NK-92 treated with Interleukin-12 subunit alpha and Interleukin-12 subunit beta, amount 100 ng/mL, for 24 hours (cell line): ENCODE measurements around the gene MUC4.
"Not testable (repeated sequence)": the region's sequence is repeated elsewhere in the genome, so short reads cannot be mapped to it uniquely, and the experiment has no call there.

Experiments
- DNase-seq: peaks from one replicate; lab custom pipeline; 2025; lab: John Stamatoyannopoulos, UW

MUC4 gene

DNA sequence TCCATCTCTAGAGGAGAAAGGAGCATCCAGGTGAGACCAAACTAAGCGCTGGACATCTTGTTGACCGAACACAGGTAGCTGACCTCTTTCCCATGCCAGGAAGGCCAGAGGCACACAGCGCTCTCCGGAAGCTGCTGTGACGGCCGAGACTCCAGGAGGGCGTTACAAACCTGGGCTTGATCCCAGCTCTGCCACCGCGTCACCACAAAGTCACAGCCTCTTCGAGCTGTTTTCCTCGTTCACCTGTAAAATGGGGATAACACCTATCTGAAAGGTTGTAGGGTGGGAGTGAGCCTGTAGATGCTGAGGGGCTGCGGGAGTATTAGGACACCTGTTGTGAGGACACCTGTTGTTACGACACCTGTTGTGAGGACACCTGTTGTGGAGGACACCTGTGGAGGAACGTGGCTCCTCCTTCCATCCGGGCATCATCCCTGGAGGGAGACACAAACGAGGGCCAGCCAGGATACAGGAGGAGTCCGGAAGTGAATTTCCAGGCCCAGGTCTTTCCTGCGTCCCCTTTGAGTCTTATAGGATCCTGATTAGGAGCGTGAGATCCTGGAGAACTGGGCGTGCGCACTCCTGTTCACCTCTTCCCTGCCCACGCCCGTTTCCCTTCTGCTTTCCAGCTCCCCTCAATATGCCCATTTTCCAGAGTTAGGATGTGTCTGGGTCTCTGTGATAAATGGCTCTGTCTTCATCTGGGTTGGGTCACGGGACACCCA, 2.3 kb upstream of the MUC4 start:
- DNase-seq, result no peak

- no peak for DNase-seq
Observed at GRCh38 chr3:195812366-195812765, 637 bp upstream of the MUC4 start.

- DNase-seq, result no peak
Observed at GRCh38 chr3:195810455-195810845, 1.3 kb downstream of the MUC4 start.

GRCh38 chr3:195809796-195810454, 1.8 kb downstream of the MUC4 start:
- DNase-seq, result no peak

DNA sequence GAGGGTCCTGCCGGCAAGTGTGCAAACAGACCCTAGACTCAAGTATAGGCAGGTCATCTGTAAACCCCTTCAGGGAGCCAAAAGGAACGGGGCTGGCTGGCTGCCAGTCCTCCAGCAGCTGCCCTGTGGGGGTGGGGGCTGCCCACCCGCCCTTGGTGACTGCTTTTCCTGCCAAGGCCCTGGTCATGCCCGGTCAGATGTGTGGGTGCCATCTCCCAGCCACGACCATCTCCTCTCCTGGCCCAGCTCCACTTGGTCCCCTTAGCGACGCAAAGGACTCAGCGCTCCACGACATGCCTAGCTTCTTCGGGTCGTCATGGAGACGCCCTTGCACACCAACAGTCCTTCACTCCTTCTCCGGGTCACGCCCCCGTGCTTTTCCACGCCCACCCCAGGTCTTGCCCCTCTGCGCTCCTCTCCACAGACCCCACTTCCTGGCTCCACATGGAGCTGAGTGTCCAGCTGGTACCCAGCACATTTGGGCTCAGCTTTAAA, 2.4 kb downstream of the MUC4 start:
- no peak for DNase-seq

GRCh38 chr3:195808741-195809290, 2.9 kb downstream of the MUC4 start:
- DNase-seq, result no peak

- DNase-seq, result no peak
Observed at GRCh38 chr3:195807681-195808121, 4.0 kb downstream of the MUC4 start.

GRCh38 chr3:195806916-195807231, 4.9 kb downstream of the MUC4 start:
- no peak for DNase-seq

DNA sequence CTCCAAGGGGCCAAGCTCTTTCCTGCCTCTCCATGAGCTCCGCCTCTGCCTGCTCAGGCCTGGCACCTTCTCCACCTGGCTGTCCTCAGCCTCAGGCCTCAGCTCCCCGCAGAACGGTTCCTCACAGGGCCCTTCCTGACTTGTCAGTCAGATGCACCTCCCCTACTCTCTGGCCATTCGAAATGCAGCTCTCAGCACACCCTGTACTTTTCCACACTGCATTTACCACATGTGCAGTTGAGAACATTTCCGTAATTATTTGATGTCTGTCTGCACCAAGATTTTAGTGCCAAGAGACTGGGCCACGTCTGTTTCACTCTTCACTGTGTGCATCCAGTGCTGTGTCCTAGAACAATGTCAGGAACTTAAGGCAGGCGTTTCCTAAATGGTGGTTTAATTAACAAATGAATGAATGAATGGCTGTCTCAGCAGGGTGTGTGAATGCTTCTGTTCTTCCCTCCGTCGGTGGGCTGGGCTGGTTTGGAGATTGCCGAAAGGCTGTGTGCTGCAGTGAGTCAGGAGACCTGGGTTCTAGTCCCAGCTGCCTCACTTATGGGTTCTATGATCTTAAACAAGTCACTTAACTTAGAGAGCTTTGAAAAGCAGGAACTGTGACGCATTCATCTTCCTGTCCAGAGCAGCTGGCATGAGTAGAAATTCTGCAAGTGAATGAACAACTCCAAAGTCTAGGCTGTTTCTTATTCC, 5.4 kb downstream of the MUC4 start:
- no peak for DNase-seq

GRCh38 chr3:195805588-195805987, 6.1 kb downstream of the MUC4 start:
- DNase-seq, result not testable (repeated sequence)

GRCh38 chr3:195805181-195805580, 6.5 kb downstream of the MUC4 start:
- no peak for DNase-seq

DNA sequence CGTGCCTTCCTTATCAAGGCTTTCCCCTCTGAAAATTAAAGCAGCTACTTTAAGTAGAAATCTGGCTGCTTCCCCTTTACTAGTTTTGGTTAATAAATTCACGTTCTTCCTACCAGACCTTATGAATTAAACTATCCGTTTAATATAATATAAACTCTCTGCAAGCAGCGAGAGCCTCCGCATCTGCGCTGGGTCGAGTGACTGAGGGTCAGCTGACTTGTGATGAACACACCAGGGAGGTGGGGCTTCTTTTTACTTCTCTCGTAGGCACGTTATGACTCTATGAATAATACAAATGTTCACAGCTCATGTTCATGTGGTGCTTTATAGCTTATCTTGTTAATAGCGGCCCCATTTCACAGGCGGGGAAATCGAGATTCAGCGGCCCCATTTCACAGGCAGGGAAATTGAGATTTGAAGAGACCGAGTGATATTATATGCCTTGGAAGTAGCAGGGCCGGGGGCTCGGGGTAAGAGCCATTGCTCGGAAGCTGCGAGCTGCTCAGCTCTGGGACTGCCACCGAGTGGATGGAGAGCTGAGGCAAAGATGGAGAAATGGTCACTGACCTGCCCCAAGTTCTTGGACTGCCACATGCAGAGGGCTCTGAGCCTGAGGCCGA, 8.3 kb downstream of the MUC4 start:
- no peak for DNase-seq

GRCh38 chr3:195802795-195803194, 8.9 kb downstream of the MUC4 start:
- DNase-seq, result no peak

DNA sequence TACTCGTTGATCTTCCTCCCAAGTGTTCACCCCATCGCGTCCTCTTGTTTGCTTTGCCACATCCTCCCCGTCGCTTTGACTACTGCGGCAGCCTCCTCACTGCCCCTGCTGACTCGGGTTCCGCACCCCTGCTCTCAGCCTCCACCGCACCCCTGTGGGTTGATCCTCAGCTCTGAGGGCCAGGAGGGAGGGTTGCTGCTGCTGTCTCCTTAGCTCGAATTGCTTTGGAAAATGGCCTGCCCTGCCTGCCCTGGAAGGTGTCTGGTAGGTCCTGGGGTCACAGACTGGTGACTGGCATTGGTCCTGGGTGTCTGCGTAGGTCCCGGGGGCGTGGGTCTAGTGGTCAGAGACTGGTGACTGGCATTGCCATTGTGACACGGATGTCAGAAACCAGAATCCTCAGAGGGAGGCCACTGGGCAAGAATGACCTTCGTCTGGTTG, 9.4 kb downstream of the MUC4 start:
- no peak for DNase-seq

DNA sequence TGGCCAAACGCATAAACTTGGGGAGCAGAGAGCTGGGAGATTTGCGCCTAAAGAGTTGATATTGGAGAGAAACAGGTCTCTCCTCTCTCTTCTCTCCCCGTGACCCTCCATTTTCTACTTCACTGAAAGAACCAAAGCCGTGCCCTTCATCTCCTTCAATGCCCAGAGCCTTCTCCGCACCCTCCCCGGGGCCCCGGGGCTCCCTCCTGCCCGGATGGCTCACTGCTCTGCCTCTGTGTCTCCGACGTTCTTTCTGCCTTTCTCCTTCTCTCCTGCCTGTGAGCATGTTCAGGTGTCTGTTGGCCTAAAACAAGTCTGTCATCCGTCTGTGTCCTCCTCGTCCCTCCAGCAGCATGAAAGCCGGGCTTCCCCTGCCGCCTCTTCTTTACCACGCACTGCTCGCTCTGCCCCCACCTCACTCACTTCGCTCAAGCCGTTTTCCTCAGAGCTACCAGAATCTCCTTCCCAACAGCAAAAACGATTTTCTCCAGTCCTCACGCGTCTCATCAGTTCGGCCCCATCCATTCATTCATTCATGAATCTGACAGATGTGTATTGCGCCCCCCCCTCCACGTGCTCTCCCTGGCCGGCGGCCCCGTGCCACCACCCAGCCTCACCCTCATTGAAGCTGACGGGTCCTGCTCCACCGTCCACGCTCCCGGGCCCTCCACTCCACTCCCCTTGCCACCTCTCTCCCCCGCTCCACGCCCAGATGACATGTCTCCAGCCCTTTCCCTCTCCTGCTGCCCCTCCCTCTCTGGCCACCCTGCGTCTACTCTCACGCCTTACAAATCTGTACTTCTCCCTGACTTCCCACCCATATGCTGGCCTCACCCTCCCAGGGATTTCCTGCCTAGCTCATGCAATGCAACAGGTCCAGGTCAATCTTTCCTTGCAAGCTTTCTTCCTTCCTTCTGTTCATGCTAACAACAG, 10.2 kb downstream of the MUC4 start:
- no peak for DNase-seq

DNA sequence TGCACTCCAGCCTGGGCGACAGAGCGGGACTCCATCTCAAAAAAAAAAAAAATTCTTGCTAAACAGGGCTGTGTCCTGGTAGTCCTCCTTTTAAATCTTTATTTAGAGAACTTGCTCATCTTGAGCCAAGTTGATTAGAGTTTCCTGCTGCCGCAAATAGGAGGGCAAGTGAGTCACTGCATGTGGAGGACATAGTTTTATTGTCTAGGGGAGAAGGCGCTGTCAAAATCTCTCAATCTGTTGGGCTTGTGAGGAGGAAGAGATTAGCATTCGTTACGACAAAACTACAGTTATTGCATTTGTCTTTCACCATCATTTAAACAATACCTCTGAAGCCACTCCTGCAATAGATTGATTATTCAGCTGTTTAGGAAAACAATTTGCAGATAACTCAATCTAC, 11.5 kb downstream of the MUC4 start:
- DNase-seq, result no peak

- no peak for DNase-seq
Observed at GRCh38 chr3:195796795-195797194, 14.9 kb downstream of the MUC4 start.

DNA sequence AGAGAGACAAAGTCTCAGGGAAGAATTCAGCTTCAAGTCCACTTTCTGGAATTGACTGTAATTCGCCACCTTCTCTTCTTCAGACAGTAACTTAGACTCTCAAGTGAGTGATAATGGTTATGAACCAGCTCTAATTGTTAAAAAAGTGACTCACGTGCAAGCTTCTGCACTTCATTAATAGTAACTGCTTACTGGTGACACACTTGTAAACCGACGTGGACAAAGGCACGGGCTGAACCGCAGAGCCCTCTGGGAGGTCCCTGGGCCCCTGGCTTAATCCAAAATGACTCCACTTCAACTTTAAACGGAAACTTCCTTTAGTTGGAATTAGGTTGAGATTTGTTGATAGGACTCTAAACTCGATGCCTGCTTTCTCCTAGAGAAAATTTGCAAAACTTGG, 17.0 kb downstream of the MUC4 start:
- DNase-seq, result no peak

- DNase-seq, result not testable (repeated sequence)
Observed at GRCh38 chr3:195792621-195793020, 19.1 kb downstream of the MUC4 start.

DNA sequence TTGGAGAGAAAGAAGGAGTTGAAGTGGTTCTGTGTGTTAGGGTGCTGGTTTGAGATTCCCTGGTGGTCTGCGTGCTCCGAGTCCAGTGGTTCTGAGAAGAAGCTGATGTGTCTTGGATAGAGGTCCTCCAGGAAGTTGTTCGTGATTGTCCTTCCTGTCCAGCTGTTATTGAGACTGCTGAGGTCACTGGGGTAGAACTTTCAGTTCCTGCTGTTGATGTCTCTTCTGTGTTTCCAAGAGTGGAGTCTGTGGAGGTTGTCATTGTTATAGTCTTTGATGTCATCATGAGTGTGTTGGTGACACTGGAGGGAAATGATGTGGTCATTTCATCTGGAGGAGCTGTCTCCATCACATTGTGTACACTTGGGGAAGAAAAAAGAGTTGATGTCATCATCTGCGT, 20.8 kb downstream of the MUC4 start:
- no peak for DNase-seq
